GM19025 (cell line): Measurements from ENCODE around the gene HMOX2.

ENCODE experiments used
- ATAC-seq: cut with Tn5 transposase; IDR thresholded peaks from one replicate; pipeline ENCODE4 v1.9.1; 2021; ENCODE audit warnings: mild to moderate bottlenecking, low read depth, moderate library complexity; ENCODE audit not compliant: unreplicated experiment

The HMOX2 gene

GRCh38 chr16:4475880-4476788 lies at the start of gene HMOX2:
Gene HMOX2, plus strand, starts transcription at chr16:4476398. Its CDS starts 29,127 bp downstream, at chr16:4505525.
- peak; percentile 88 for ATAC-seq

GRCh38 chr16:4426722-4427372 lies 49.4 kb upstream of the HMOX2 start:
- no peak for ATAC-seq

- no peak for ATAC-seq
Measured at GRCh38 chr16:4428500-4428899, 47.7 kb upstream of the HMOX2 start.

- ATAC-seq: no peak
Measured at GRCh38 chr16:4431023-4431422, 45.2 kb upstream of the HMOX2 start.

- ATAC-seq: no peak
Measured at GRCh38 chr16:4433228-4433627, 43.0 kb upstream of the HMOX2 start.

- ATAC-seq: no peak
Measured at GRCh38 chr16:4433914-4434787, 42.0 kb upstream of the HMOX2 start.

- no peak for ATAC-seq
Measured at GRCh38 chr16:4435337-4436067, 40.7 kb upstream of the HMOX2 start.

- no peak for ATAC-seq
Measured at GRCh38 chr16:4437366-4437765, 38.8 kb upstream of the HMOX2 start.

- ATAC-seq: no peak
Measured at GRCh38 chr16:4442371-4442770, 33.8 kb upstream of the HMOX2 start.

- no peak for ATAC-seq
Measured at GRCh38 chr16:4443271-4443670, 32.9 kb upstream of the HMOX2 start.

GRCh38 chr16:4443986-4444385 lies 32.2 kb upstream of the HMOX2 start:
- no peak for ATAC-seq

GRCh38 chr16:4450430-4450829 lies 25.8 kb upstream of the HMOX2 start:
- no peak for ATAC-seq

- no peak for ATAC-seq
Measured at GRCh38 chr16:4450931-4451519, 25.2 kb upstream of the HMOX2 start.

GRCh38 chr16:4452674-4453073 lies 23.5 kb upstream of the HMOX2 start:
- ATAC-seq: no peak

GRCh38 chr16:4454623-4455022 lies 21.6 kb upstream of the HMOX2 start:
- ATAC-seq: no peak

GRCh38 chr16:4455081-4455480 lies 21.1 kb upstream of the HMOX2 start:
- ATAC-seq: no peak

- no peak for ATAC-seq
Measured at GRCh38 chr16:4455951-4456350, 20.2 kb upstream of the HMOX2 start.

GRCh38 chr16:4460936-4461249 lies 15.3 kb upstream of the HMOX2 start:
- no peak for ATAC-seq

- ATAC-seq: no peak
Measured at GRCh38 chr16:4461250-4462085, 14.7 kb upstream of the HMOX2 start.
